ENCODE measurements around the gene KLHL29.

DNA sequence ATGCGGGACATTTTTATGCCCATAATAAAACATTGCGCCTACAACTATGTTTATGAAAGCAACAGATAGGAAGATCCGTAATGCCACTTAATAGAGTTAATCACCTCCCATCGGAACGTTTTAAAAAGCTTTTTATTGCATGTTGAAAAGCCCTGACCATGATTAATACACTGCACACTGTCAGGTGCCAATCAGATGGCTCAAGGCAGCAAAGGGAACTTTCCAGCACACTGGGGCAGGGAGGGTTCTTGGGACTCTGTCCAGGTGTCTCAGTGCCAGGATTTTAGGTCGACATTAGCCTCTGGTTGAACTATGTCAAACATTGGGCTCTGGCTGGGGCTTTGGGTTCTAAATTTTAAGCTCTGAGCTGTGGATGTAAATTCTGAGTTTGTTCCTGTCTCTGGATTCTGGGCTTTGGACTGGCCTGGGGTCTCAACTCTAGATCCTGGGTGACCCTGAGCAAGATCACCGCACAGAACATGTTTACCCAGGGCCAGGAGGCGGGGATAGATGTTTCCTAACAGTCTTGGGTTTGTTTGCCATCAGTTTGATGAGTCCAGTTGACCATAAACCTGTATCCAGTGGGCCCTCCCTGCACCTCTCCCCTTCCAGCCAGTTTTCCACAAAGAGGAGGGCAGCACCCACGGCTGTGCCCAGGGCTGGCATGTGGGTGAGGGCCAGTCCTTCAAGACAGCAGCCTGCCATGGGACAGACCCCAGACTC lies 279.2 kb downstream of the KLHL29 start:
- TF ChIP-seq, protein P1, sequence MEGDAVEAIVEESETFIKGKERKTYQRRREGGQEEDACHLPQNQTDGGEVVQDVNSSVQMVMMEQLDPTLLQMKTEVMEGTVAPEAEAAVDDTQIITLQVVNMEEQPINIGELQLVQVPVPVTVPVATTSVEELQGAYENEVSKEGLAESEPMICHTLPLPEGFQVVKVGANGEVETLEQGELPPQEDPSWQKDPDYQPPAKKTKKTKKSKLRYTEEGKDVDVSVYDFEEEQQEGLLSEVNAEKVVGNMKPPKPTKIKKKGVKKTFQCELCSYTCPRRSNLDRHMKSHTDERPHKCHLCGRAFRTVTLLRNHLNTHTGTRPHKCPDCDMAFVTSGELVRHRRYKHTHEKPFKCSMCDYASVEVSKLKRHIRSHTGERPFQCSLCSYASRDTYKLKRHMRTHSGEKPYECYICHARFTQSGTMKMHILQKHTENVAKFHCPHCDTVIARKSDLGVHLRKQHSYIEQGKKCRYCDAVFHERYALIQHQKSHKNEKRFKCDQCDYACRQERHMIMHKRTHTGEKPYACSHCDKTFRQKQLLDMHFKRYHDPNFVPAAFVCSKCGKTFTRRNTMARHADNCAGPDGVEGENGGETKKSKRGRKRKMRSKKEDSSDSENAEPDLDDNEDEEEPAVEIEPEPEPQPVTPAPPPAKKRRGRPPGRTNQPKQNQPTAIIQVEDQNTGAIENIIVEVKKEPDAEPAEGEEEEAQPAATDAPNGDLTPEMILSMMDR (IDR thresholded peaks at IDR 0.05; ENCODE audit: insufficient read depth, low read depth, low read length), result no peak
- TF ChIP-seq EZH2 (IDR thresholded peaks at IDR 0.05; ENCODE audit: insufficient read depth, low read length), result no peak
